PFSK-1 (cell line): ENCODE data around the gene FMNL1.

ENCODE experiments used
- FOXP2 ChIP-seq: optimal IDR thresholded peaks from 2 replicates; pipeline ENCODE3; 2011; ENCODE audit warnings: borderline replicate concordance, control low read depth, inconsistent platforms; ENCODE audit not compliant: insufficient read depth; ENCODE audit errors: extremely low read length, extremely low read depth
- POLR2AphosphoS5 ChIP-seq: IDR thresholded peaks from 2 replicates; pipeline ENCODE4 v1.6.1; 2012; ENCODE audit warnings: low read depth, mild to moderate bottlenecking, control low read depth, low read length, moderate library complexity
- REST ChIP-seq, 2 experiments: IDR thresholded peaks; 2 replicates each; pipeline versions ENCODE4 v1.6.1 to v1.8.0; 2011 to 2012; ENCODE audit warnings: low read depth in 2 of 2, low read length in 2 of 2, control low read depth in 1 of 2, inconsistent platforms in 1 of 2, mild to moderate bottlenecking in 1 of 2, moderate library complexity in 1 of 2; ENCODE audit not compliant: insufficient read depth in 1 of 2
- SIN3A ChIP-seq: IDR thresholded peaks from 2 replicates; pipeline ENCODE4 v1.6.1; 2012; ENCODE audit warnings: mild to moderate bottlenecking, low read length, moderate library complexity, borderline replicate concordance; ENCODE audit not compliant: insufficient read depth
- TAF1 ChIP-seq: IDR thresholded peaks from 2 replicates; pipeline ENCODE4 v1.6.1; 2012; ENCODE audit warnings: low read length, control low read depth, borderline replicate concordance; ENCODE audit not compliant: insufficient read depth

GRCh38 chr17:45271603-45272002 is 49.9 kb downstream of the FMNL1 start:
- no peak for TF ChIP-seq POLR2AphosphoS5
- no peak for TF ChIP-seq TAF1
- TF ChIP-seq REST (IDR thresholded peaks at IDR 0.05; ENCODE audit: insufficient read depth in 1 of 2, low read depth in 2 of 2, low read length in 2 of 2) = no peak
- no peak for TF ChIP-seq SIN3A
- TF ChIP-seq FOXP2 = no peak
